HepG2 (cell line): Measurements from ENCODE around the gene ASB16. TPM values are rescaled to one million over a fixed set of nuclear protein-coding genes. Genes with fewer than 3 reads are reported as not detected.

Source experiments
- CHD4 ChIP-seq: fragments of 200-600 bp; sonication (generic); IDR thresholded peaks from 2 replicates; pipeline ENCODE4 v1.7.0; 2017; ENCODE audit warnings: mild to moderate bottlenecking, low read length, borderline replicate concordance
- GLI4 ChIP-seq: sonication (generic); formaldehyde crosslinking; IDR thresholded peaks from 2 replicates; pipeline ENCODE4 v1.5.1; 2020; ENCODE audit warnings: missing genetic modification reagents, mild to moderate bottlenecking, moderate library complexity, borderline replicate concordance
- HNF4A ChIP-seq: sonication (generic); formaldehyde crosslinking; IDR thresholded peaks from 2 replicates; pipeline ENCODE4 v1.4.0; 2020; ENCODE audit warnings: missing genetic modification reagents
- SMARCE1 ChIP-seq: fragments of 450-650 bp; IDR thresholded peaks from 2 replicates; pipeline ENCODE4 v1.6.1; 2017; ENCODE audit warnings: borderline replicate concordance
- SRF ChIP-seq: IDR thresholded peaks from 2 replicates; pipeline ENCODE4 v1.6.1; 2011; ENCODE audit warnings: mild to moderate bottlenecking, low read depth, low read length, moderate library complexity
- SUZ12 ChIP-seq: fragments of 150-350 bp; IDR thresholded peaks from 2 replicates; pipeline ENCODE4 v1.6.1; 2014; ENCODE audit warnings: low read depth, low read length
- ZBTB20 ChIP-seq: sonication (generic); formaldehyde crosslinking; IDR thresholded peaks from 2 replicates; pipeline ENCODE4 v1.8.1; 2023; ENCODE audit warnings: missing genetic modification reagents, low read depth, mild to moderate bottlenecking, borderline replicate concordance
- ZNF670 ChIP-seq: sonication (generic); formaldehyde crosslinking; IDR thresholded peaks from 2 replicates; pipeline ENCODE4 v1.8.0; 2022; ENCODE audit warnings: mild to moderate bottlenecking, missing genetic modification reagents, borderline replicate concordance
- ZZZ3 ChIP-seq: sonication (generic); formaldehyde crosslinking; IDR thresholded peaks from 2 replicates; pipeline ENCODE4 v1.4.0; 2020; ENCODE audit warnings: missing genetic modification reagents, mild to moderate bottlenecking, borderline replicate concordance
- polyA plus RNA-seq, 8 experiments: library from polyadenylated mRNA; depleted of rRNA in 3 of 8; stranded (reverse) in 7 of 8; unstranded in 1 of 8; fragments of >200 nt; fragmentation: Illumina TruSeq in 4 of 8; extraction: Trizol in 4 of 8; gene quantifications; 2 replicates each; pipeline versions ENCODE4 v1.2.1 to v1.2.3, GENCODE V29; 2011 to 2016; ENCODE audit warnings: low read depth in 4 of 8, missing spikeins in 1 of 8, mixed read lengths in 1 of 8; ENCODE audit not compliant: insufficient read depth in 1 of 8
- total RNA-seq, 5 experiments: library from RNA; depleted of rRNA; stranded (reverse); fragments of >200 nt; fragmentation: Illumina TruSeq; extraction: Trizol; gene quantifications; 2 replicates each; pipeline ENCODE4 v1.2.3, GENCODE V29; 2016; ENCODE audit warnings: low read depth in 1 of 5
- TF ChIP-seq, protein P1 (sequence below): sonication (generic); formaldehyde crosslinking; IDR thresholded peaks from 2 replicates; pipeline ENCODE4 v1.4.0; 2020; ENCODE audit warnings: missing genetic modification reagents
- TF ChIP-seq, protein P2 (sequence below): sonication (generic); formaldehyde crosslinking; IDR thresholded peaks from 2 replicates; pipeline ENCODE4 v1.4.0; 2020; ENCODE audit warnings: missing genetic modification reagents
- TF ChIP-seq, protein P3 (sequence below): sonication (generic); formaldehyde crosslinking; conservative IDR thresholded peaks from 2 replicates; pipeline ENCODE4 v1.4.0; 2020; ENCODE audit warnings: missing genetic modification reagents
- TF ChIP-seq, protein P4 (sequence below), 2 experiments: IDR thresholded peaks; 2 replicates each; pipeline ENCODE4 v1.6.1; 2011 to 2012; ENCODE audit warnings: low read length in 2 of 2, borderline replicate concordance in 1 of 2, low read depth in 1 of 2, mild to moderate bottlenecking in 1 of 2, moderate library complexity in 1 of 2

The ASB16 gene
- total and polyA plus RNA-seq, 2 of the 13 experiments (the other 11 are each of a cell fraction or from before 2014, with no cell fraction given), result 0.07 TPM; not detected in 1

DNA sequence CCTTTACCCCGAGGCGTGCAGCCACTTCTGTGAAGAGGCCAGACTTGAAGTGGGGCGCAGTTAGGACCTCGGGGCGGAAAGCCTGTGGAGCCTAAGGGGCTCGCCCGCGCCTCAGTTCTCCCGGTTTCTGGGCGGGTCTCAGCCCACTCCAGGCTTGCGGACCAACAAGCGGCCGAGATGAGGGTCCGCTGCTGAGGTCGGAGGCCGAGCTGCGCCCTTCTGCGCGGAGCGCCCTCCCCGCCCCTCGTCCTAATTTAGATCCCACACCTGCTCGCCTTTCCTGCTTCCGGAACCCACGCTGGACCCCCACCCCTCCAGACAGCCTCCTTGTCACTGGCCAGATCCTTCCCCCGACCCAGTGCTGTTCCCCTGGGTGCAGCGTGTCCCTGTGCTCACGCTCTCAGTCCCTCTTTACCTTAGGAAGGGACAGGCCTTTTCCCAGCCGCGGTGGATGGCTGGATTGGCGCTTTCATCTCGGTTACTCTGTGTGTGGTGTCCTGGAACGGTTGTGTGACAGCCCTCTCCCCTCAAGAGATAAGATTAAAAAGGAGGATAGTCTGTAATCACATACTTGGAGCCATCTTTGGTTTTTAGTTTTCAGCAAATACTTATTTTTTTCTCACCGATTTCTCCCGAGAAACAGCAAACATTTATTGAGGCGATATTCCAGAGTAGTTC lies 30.1 kb downstream of the ASB16 start (continued):
- TF ChIP-seq, protein P1, sequence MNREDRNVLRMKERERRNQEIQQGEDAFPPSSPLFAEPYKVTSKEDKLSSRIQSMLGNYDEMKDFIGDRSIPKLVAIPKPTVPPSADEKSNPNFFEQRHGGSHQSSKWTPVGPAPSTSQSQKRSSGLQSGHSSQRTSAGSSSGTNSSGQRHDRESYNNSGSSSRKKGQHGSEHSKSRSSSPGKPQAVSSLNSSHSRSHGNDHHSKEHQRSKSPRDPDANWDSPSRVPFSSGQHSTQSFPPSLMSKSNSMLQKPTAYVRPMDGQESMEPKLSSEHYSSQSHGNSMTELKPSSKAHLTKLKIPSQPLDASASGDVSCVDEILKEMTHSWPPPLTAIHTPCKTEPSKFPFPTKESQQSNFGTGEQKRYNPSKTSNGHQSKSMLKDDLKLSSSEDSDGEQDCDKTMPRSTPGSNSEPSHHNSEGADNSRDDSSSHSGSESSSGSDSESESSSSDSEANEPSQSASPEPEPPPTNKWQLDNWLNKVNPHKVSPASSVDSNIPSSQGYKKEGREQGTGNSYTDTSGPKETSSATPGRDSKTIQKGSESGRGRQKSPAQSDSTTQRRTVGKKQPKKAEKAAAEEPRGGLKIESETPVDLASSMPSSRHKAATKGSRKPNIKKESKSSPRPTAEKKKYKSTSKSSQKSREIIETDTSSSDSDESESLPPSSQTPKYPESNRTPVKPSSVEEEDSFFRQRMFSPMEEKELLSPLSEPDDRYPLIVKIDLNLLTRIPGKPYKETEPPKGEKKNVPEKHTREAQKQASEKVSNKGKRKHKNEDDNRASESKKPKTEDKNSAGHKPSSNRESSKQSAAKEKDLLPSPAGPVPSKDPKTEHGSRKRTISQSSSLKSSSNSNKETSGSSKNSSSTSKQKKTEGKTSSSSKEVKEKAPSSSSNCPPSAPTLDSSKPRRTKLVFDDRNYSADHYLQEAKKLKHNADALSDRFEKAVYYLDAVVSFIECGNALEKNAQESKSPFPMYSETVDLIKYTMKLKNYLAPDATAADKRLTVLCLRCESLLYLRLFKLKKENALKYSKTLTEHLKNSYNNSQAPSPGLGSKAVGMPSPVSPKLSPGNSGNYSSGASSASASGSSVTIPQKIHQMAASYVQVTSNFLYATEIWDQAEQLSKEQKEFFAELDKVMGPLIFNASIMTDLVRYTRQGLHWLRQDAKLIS (CRISPR knock-in tag), result no peak
- TF ChIP-seq, protein P2, sequence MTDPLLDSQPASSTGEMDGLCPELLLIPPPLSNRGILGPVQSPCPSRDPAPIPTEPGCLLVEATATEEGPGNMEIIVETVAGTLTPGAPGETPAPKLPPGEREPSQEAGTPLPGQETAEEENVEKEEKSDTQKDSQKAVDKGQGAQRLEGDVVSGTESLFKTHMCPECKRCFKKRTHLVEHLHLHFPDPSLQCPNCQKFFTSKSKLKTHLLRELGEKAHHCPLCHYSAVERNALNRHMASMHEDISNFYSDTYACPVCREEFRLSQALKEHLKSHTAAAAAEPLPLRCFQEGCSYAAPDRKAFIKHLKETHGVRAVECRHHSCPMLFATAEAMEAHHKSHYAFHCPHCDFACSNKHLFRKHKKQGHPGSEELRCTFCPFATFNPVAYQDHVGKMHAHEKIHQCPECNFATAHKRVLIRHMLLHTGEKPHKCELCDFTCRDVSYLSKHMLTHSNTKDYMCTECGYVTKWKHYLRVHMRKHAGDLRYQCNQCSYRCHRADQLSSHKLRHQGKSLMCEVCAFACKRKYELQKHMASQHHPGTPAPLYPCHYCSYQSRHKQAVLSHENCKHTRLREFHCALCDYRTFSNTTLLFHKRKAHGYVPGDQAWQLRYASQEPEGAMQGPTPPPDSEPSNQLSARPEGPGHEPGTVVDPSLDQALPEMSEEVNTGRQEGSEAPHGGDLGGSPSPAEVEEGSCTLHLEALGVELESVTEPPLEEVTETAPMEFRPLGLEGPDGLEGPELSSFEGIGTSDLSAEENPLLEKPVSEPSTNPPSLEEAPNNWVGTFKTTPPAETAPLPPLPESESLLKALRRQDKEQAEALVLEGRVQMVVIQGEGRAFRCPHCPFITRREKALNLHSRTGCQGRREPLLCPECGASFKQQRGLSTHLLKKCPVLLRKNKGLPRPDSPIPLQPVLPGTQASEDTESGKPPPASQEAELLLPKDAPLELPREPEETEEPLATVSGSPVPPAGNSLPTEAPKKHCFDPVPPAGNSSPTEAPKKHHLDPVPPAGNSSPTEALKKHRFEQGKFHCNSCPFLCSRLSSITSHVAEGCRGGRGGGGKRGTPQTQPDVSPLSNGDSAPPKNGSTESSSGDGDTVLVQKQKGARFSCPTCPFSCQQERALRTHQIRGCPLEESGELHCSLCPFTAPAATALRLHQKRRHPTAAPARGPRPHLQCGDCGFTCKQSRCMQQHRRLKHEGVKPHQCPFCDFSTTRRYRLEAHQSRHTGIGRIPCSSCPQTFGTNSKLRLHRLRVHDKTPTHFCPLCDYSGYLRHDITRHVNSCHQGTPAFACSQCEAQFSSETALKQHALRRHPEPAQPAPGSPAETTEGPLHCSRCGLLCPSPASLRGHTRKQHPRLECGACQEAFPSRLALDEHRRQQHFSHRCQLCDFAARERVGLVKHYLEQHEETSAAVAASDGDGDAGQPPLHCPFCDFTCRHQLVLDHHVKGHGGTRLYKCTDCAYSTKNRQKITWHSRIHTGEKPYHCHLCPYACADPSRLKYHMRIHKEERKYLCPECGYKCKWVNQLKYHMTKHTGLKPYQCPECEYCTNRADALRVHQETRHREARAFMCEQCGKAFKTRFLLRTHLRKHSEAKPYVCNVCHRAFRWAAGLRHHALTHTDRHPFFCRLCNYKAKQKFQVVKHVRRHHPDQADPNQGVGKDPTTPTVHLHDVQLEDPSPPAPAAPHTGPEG, result 0 out of 2 replicates have a peak, but pooled peaks have one; percentile 64
- no peak for TF ChIP-seq SUZ12
- no peak for TF ChIP-seq GLI4 (CRISPR knock-in tag)
- no peak for TF ChIP-seq ZZZ3 (CRISPR knock-in tag)
- no peak for TF ChIP-seq SMARCE1
- TF ChIP-seq HNF4A (CRISPR knock-in tag), result no peak
- TF ChIP-seq ZBTB20 (CRISPR knock-in tag), result 0 out of 2 replicates have a peak, but pooled peaks have one; percentile 66
- no peak for TF ChIP-seq ZNF670 (CRISPR knock-in tag)
- TF ChIP-seq CHD4, result no peak
- TF ChIP-seq, protein P3, sequence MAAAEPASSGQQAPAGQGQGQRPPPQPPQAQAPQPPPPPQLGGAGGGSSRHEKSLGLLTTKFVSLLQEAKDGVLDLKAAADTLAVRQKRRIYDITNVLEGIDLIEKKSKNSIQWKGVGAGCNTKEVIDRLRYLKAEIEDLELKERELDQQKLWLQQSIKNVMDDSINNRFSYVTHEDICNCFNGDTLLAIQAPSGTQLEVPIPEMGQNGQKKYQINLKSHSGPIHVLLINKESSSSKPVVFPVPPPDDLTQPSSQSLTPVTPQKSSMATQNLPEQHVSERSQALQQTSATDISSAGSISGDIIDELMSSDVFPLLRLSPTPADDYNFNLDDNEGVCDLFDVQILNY (CRISPR knock-in tag), result 0 out of 2 replicates have a peak, but pooled peaks have one; percentile 3
- no peak for TF ChIP-seq SRF
- TF ChIP-seq, protein P4, sequence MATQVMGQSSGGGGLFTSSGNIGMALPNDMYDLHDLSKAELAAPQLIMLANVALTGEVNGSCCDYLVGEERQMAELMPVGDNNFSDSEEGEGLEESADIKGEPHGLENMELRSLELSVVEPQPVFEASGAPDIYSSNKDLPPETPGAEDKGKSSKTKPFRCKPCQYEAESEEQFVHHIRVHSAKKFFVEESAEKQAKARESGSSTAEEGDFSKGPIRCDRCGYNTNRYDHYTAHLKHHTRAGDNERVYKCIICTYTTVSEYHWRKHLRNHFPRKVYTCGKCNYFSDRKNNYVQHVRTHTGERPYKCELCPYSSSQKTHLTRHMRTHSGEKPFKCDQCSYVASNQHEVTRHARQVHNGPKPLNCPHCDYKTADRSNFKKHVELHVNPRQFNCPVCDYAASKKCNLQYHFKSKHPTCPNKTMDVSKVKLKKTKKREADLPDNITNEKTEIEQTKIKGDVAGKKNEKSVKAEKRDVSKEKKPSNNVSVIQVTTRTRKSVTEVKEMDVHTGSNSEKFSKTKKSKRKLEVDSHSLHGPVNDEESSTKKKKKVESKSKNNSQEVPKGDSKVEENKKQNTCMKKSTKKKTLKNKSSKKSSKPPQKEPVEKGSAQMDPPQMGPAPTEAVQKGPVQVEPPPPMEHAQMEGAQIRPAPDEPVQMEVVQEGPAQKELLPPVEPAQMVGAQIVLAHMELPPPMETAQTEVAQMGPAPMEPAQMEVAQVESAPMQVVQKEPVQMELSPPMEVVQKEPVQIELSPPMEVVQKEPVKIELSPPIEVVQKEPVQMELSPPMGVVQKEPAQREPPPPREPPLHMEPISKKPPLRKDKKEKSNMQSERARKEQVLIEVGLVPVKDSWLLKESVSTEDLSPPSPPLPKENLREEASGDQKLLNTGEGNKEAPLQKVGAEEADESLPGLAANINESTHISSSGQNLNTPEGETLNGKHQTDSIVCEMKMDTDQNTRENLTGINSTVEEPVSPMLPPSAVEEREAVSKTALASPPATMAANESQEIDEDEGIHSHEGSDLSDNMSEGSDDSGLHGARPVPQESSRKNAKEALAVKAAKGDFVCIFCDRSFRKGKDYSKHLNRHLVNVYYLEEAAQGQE (IDR thresholded peaks at IDR 0.05; ENCODE audit: borderline replicate concordance in 1 of 2, low read depth in 1 of 2, low read length in 2 of 2), result no peak
